HG03457 (cell line): ENCODE results near the gene SCN8A.

Experiments
- ATAC-seq: cut with Tn5 transposase; IDR thresholded peaks from one replicate; pipeline ENCODE4 v1.9.1; 2021; ENCODE audit warnings: moderate number of reproducible peaks; ENCODE audit not compliant: unreplicated experiment

The SCN8A gene

GRCh38 chr12:51702587-51702986 lies 111.6 kb downstream of the SCN8A start:
- no peak for ATAC-seq

GRCh38 chr12:51705450-51705849 lies 114.4 kb downstream of the SCN8A start:
- no peak for ATAC-seq

- no peak for ATAC-seq
These were observed 115.2 kb downstream of the SCN8A start for GRCh38 chr12:51706206-51706605.

- ATAC-seq: no peak
These were observed 123.6 kb downstream of the SCN8A start for GRCh38 chr12:51714666-51715065.

- ATAC-seq: no peak
These were observed 126.4 kb downstream of the SCN8A start for GRCh38 chr12:51717326-51717925.

- no peak for ATAC-seq
These were observed 130.4 kb downstream of the SCN8A start for GRCh38 chr12:51721282-51721940.

GRCh38 chr12:51722431-51722830 lies 131.4 kb downstream of the SCN8A start:
- no peak for ATAC-seq

- ATAC-seq: no peak
These were observed 135.1 kb downstream of the SCN8A start for GRCh38 chr12:51726161-51726560.

- no peak for ATAC-seq
These were observed 135.9 kb downstream of the SCN8A start for GRCh38 chr12:51726931-51727330.

GRCh38 chr12:51729331-51729730 lies 138.3 kb downstream of the SCN8A start:
- no peak for ATAC-seq

- ATAC-seq: no peak
These were observed 139.7 kb downstream of the SCN8A start for GRCh38 chr12:51730745-51731144.

GRCh38 chr12:51740536-51740935 lies 149.5 kb downstream of the SCN8A start:
- ATAC-seq: no peak

- ATAC-seq: no peak
These were observed 153.2 kb downstream of the SCN8A start for GRCh38 chr12:51744235-51744634.

GRCh38 chr12:51744957-51745356 lies 153.9 kb downstream of the SCN8A start:
- no peak for ATAC-seq

GRCh38 chr12:51746416-51746815 lies 155.4 kb downstream of the SCN8A start:
- ATAC-seq: no peak

- ATAC-seq: no peak
These were observed 157.2 kb downstream of the SCN8A start for GRCh38 chr12:51748235-51748634.

- no peak for ATAC-seq
These were observed 158.4 kb downstream of the SCN8A start for GRCh38 chr12:51749206-51749985.

- no peak for ATAC-seq
These were observed 158.9 kb downstream of the SCN8A start for GRCh38 chr12:51749986-51750317.

GRCh38 chr12:51751661-51752060 lies 160.6 kb downstream of the SCN8A start:
- ATAC-seq: no peak

- no peak for ATAC-seq
These were observed 161.3 kb downstream of the SCN8A start for GRCh38 chr12:51752234-51752889.

- no peak for ATAC-seq
These were observed 163.1 kb downstream of the SCN8A start for GRCh38 chr12:51753980-51754675.
